GM18499 (cell line): Measurements from ENCODE around the gene APPBP2.
"Not testable (repeated sequence)": the region's sequence is repeated elsewhere in the genome, so short reads cannot be mapped to it uniquely, and the experiment has no call there.

Source experiments
- ATAC-seq: cut with Tn5 transposase; IDR thresholded peaks from one replicate; pipeline ENCODE4 v1.9.1; 2021; ENCODE audit warnings: moderate number of reproducible peaks; ENCODE audit not compliant: insufficient read depth, unreplicated experiment

Gene APPBP2

DNA sequence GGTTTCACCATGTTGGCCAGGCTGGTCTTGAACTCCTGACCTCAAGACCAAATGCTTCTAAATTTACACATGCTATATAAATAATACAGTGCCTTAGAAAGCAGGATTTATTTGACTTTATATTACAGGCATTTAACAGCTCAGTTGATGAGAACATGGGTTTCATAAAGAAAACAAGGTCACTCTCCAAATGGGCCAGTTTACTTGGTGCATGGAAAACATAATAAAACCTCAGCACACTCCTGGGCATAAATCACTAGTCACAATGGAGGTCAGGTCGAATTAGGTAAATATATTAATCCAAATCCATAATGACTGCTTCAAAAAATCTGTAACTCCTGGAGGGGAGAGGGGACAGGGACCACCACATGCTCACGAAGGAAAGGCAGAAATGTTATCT, 24.5 kb downstream of the APPBP2 start:
- ATAC-seq, result no peak

GRCh38 chr17:60496041-60496440, 30.0 kb downstream of the APPBP2 start:
- ATAC-seq, result no peak

- no peak for ATAC-seq
Measured at GRCh38 chr17:60495260-60495659, 30.8 kb downstream of the APPBP2 start.

GRCh38 chr17:60493847-60494321, 32.2 kb downstream of the APPBP2 start:
- ATAC-seq, result no peak

GRCh38 chr17:60491771-60492170, 34.3 kb downstream of the APPBP2 start:
- ATAC-seq, result no peak

DNA sequence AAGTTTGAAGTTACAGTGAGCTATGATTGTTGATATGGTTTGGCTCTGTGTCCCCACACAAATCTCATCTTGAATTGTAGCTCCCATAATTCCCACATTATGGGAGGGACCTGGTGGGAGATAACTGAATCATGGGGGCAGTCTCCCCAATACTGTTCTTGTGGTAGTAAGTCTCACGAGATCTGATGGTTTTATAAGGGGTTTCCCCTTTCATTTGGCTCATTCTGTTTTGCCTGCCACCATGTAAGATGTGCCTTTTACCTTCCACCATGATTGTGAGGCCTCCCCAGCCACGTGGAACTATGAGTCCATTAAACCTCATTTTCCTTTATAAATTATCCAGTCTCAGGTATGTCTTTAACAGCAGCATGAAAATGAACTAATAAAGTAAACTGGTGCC, 35.4 kb downstream of the APPBP2 start:
- not testable (repeated sequence) for ATAC-seq

DNA sequence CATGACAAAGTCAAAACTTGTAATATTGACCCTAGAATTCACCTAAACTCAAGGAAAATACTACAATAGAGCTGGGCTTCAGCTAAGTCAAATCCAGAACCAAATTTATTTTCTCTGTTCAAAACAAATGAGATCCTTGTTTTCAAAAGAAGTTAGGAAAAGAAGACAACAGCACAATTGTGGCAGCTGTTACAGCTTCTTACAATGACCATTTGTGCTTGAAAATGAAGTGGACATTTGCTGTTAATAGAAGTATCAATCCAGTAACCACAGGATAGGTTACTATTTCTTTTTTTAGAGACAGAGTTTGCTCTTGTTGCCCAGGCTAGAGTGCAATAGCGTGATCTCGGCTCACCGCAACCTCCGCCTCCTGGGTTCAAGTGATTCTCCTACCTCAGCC, 44.4 kb downstream of the APPBP2 start:
- no peak for ATAC-seq

DNA sequence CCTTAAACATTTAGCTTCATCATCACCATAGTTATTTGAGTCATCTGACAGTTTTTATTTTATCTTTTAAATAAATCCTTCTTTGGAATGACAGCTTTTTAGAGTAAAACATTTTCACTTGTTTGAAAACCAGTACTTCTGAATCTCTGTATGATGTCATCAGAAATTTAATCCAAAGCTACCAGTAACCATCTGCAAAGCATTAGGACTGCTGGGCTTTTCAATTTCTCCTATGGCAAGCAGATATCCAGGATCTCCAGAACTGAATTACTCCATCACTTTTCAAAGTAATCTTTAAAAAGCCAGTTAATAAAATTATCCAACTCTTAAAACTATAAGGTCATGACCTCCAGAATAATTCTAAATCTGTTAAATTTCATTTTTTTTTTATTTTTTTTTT, 52.3 kb downstream of the APPBP2 start:
- no peak for ATAC-seq

- ATAC-seq, result no peak
Measured at GRCh38 chr17:60472449-60472848, 53.6 kb downstream of the APPBP2 start.

DNA sequence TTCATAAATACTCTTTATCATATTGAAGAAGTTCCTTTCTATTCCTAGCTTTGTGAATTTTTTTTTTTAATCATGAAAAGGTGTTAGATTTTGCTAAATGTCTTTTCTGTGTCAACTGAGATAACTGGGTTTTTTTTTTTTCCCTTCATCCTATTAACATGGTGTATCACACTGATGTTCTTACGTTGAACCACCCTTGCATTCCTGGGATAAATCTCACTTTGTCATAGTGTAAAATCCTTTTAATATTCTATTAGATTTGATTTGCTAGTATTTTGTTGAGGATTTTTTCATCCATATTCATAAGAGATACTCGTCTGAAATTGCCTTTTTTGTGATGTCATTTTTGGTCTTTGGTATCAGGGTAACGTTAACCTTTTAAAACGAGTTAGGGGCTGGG, 54.6 kb downstream of the APPBP2 start:
- no peak for ATAC-seq

- ATAC-seq, result no peak
Measured at GRCh38 chr17:60468371-60468770, 57.7 kb downstream of the APPBP2 start.

DNA sequence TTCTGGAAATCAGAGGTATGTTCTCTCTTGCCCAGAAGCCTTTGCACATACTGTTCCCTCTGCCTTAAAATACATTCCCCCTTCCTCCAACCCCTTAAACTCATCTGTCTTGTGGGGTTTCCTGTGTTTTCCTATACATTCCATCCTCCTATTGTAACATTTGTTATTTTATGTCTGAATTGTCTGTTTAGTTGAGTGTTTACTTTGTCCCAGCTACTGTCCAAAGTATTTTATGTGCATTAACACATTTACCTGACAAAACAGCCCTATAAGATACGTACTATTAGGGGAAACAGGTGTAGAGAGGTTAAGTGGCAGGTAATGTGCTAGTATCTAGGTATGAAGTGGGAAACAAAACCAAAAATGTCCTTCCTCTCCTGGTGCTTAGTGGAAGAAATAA, 61.7 kb downstream of the APPBP2 start:
- ATAC-seq, result no peak

DNA sequence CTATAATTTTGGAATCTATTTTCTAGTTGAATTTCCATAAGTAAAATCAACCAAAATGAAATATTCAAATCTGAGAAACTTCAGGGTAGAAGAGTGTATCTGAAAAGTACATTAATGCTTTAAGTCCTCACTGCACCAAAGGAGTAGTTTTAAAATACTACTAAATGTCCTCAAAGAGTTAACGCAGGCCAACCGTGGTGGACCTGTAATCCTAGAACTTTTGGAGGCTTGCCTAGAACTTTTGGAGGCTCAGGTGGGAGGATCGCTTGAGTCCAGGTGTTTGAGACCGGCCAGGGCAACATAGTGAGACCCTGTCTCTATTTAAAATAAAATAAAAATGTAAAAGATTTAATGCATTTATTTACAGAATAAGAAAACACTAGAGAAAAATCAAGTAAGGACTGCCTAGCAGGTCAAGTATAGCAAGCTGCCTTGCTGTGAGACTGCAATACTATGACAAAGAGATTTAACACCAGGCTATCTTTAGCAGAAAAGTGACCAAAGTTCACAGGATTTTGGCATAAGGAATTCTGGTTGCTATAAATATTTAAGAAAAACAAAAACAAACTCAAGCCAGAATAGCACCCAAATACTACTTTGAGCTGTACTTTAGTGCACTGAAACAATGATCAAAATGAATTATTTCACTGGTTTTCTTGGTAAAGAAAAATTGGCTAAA, 62.7 kb downstream of the APPBP2 start:
- ATAC-seq, result no peak

DNA sequence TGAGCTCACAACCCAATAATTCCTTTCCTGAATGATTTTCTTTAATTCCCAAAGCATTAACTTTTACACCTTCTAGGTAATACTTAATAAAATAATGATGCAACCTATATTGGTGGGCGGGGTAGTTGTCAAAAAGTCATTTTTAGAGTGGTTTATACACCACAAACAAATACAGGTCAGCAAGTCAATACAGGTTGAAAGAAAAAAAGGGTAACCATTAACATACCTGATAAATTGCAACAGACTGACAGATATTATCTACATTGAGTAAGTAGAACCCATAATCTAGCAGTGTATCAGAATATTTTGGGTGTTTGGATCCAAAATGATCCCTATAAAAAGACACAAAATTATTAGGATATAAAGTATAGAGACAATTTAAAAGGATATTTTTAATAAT, 64.5 kb downstream of the APPBP2 start:
- no peak for ATAC-seq

DNA sequence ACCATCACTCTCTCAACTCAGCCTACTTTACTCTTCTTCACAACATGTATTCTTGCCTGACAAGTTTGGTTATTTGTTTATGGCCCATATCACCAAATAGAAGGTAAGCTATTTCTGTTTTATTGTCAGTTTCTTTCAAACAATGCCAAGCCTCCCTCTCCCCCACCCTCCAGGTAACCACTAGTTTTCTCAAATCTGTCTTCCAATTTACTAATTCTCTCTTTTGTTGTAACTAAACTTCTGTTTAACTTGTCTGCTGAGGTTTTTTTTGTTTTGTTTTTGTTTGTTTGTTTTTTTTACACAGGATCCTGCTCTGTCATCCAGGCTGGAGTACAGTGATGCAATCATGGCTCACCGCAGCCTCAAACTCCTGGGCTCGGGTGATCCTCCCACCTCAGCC, 68.9 kb downstream of the APPBP2 start:
- no peak for ATAC-seq

DNA sequence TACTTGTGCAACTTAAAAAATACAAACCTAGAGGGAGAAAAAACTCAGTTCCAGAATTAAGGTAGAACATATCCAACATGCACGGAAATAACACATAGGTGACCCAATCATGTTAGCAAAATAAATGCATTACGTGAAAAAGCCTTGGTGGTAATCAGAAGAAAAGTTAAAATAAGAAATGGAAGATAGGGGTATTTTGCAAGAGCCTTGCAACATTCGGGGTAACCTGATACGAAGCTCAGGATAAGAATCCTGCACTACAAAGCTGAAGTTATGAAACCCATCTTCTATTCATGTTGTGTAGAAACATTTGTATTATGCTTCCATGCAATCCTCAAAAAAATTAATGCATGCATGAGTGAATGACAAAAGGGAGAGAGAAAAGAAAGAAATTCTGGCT, 70.7 kb downstream of the APPBP2 start:
- no peak for ATAC-seq

GRCh38 chr17:60451965-60452364, 74.1 kb downstream of the APPBP2 start:
- no peak for ATAC-seq

DNA sequence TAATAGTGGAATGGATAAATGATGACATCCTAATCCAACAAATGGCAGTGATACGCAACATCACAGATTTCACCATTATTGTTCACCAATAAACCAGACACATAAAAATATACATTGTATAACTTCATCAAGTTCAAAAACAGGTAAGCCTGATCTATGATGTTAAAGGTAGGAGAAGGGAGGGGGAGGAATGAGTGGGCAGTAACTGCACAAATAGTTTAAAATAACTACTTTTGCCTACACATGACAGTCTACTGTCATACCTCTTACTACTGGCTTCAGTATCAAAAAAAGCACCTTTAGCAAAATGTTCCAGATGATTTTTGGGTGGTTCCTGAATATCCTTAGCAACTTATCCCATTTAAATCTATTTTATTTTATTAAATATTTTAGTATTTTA, 75.0 kb downstream of the APPBP2 start:
- ATAC-seq, result no peak

- no peak for ATAC-seq
Measured at GRCh38 chr17:60447375-60447774, 78.7 kb downstream of the APPBP2 start.

- no peak for ATAC-seq
Measured at GRCh38 chr17:60445144-60445543, 80.9 kb downstream of the APPBP2 start.

DNA sequence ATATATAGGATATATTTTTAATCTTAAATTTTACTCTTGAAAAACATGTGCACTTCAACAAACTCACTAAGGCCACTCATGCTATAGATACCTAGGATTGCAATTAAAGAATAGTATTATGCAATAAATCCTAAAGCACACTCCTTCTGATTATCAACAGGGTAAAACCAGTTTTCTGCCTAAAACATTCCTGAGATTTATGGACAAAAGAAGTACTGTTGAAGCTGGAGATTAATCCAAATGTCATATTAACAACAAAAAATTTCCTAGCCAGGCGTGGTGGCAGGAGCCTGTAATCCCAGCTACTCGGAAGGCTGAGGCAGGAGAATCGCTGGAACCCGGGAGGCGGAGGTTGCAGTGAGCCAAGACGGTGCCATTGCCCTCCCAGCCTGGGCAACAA, 82.3 kb downstream of the APPBP2 start:
- no peak for ATAC-seq

DNA sequence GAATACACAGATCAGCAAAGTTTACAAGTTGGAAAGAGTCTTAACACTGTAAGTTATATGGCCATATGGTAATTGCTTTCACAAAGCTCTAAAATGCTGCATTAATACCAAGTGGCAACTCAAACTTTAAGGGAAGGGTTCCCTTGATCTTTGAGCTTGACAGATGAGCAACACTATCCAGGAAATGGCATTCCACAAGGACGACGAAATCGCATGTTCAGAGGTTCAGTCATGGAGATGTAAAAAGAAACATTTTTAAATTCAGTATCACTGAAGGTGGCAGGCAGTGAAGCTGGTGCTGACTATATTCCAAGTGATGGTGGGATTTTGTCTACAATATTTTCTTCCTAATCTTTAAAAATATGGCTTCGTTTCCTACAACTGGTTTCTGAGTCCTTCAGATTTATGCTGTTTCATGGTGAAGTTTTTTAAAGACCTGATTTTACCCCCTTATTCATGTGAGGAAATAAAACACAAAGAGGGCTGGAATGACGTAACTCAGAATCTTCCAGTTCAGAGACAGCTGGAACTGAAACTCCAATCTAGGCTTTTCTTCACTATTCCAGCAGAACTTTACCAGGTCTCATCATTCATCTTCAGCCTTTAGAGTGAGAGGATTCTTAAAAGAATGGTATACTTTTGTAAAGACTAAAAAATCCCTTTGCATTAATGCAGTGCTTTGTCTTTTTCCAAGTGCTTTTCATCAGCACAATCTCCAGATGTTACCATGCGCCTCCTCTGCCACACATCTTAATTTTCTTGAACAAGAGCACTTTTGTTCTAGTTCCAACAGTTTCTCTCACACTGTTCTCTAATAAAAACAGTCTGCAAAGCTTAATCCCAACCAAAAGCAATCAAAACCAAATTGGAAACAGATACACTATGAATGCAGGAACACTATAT, 83.5 kb downstream of the APPBP2 start:
- no peak for ATAC-seq
